GM12873 (cell line): ENCODE data around the gene PCDHA1.

Source experiments
- CTCF ChIP-seq: IDR thresholded peaks from 2 replicates; pipeline ENCODE4 v1.5.1; 2012; ENCODE audit warnings: low read depth, mild to moderate bottlenecking, moderate library complexity, low read length, control low read depth; ENCODE audit not compliant: insufficient read depth; ENCODE audit errors: missing control alignments

The PCDHA1 gene

GRCh38 chr5:140982083-140982716, 196.3 kb downstream of the PCDHA1 start:
- no peak for TF ChIP-seq CTCF

GRCh38 chr5:140986117-140986521, 200.2 kb downstream of the PCDHA1 start:
- no peak for TF ChIP-seq CTCF

DNA sequence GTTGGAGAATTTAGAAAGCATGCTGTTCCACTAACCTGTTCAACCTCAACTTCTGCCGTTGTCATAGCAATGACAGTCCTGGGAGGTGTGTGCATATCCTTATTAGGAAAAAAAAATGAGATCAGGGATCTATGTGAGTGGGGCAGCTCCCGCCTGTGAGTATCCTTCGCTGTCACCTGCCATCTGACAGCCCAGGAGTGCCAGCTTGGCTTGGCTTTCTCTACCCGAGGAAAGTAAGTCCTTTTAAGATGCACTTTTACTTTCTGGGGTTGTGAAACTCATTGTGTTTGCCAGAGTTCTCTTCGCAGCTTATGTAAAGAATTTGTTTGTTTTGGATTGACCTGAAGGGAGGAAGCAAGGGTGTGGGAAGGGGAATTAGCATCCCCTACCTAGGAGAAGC, 202.2 kb downstream of the PCDHA1 start:
- TF ChIP-seq CTCF: no peak

DNA sequence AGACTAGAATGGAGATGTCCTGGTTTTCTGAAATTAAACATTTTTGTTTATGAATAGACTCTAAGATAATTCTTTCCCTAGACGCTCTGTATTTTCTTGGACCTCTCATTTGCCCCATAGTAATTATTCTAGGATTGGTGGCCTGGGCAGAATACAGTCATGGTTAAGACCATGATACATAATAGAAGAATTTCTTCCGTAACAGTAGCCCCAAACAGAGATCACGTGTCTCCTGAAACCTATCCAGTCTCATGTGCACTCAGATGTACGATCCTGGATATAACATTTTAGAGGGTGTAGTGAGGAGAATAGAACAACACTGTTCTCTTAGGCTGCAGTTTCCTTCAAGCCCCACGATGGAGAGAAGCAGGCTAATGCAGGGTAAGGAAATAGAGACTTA, 202.7 kb downstream of the PCDHA1 start:
- TF ChIP-seq CTCF: no peak

DNA sequence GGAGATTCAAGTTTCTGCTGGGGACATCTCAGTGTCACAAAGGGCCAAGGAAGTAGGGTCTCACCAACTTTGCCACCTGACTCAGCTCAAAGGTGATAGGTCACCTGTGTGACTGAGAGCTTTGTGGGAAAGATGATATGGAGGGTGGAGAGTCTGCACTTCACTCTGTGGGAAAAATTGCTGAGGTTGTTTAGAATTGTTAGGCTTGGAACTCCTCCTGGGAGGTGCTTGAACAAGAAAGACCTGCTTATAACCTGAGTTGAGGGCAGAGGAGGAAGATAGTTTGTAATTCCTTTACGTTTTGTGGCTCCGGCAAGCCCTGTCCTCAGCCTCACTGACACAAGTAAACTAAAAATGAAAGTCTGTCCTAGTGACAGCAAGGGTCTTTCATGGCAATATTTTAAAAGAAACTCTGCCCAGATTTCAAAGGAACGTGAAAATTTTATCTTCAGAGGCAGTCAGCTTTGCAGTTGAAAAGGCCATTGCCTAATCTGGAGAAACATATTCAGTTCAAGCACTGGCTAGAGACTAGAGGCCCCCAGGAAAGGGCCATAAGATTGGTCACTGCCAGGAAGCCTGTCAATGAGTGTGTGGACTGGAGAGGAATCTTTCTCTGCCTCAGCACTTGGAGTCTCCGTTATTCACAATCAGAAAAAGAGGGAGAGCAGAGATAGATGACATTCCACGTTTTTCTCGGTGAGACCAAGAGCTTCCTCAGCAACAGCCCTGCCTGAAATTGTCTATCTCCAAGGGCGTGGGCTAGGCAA, 203.5 kb downstream of the PCDHA1 start:
- no peak for TF ChIP-seq CTCF

DNA sequence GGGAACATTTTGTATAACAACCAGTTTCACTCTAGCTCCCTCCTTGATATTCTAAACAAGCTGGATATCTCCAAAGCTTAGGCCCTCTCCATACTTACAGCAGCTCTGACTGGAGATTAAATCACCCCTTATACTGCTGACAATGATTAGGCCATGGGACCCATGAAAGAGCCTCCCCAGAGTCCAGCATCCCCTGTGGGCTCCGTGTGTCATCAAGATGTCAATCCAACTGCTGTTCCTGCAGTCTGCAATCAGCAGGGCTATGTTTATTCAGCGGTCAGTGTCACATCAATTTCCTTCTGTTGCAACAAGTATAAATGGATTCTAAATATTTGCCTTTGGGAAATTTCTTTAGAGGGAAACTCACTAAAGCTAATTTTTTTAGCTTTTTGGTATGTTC, 206.9 kb downstream of the PCDHA1 start:
- TF ChIP-seq CTCF: no peak

DNA sequence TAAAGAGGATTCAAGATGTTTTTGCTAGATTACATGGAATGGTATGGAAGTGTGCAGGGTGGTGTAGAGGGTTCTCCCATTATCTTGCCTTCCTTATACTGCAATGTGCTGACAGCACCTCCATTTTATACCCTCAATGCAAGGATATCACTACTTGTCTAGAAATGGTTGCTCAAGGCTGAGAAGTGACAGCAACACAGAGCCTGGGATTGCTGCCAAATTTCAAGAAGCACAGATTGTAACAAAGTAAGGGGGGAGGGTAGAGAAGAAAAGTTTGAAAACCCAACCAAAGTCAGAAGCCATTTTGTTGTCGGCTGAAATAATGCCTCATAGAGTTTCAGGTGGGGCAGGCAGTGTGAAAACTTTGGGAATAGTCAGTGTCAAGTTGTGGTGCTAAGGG, 210.1 kb downstream of the PCDHA1 start:
- no peak for TF ChIP-seq CTCF
